Stimulated activated CD4-positive, alpha-beta T cell treated with anti-CD3 and anti-CD28 coated beads, Interleukin-4, amount 100 ng/mL, for 1 hour (primary cell): ENCODE results near the gene HERC2.

Experiments used
- DNase-seq: peaks from one replicate; pipeline ENCODE4 v3.0.0-alpha.2; 2020

HERC2 gene

DNA sequence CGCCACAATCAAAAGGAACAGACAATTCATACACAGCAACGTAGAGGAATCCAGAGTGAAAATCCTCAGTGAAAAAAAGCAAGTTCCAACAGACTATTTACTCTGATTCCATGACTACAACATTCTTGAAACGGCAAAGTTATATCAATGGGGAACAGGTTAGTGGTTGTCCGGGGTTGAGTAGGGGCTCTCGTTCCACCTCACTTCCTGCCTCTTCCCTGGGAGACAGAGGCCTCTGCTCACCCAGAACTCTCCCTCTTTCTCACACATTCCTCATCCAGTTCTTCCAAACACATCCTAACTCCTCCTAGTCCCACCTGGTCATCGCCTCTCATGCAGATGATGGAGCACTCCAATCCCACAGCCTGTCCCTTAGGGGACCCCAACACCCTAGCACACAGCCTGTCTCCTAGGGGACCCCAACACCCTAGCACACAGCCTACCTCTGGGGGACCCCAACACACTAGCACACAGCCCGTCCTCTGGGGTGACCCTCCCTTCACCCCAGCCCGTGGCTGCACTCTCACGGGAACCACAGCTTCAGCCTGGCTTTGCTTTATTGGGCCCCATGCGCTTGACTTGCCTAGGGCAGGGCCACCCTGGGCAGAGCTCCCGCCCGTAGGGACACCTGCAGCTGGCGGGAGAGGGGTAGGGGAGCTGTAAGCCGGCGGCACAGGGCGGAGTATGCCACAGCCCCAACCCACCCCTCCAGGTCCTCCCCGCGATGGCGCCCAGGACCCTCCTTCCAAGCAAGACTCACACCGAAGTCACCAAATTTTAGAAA lies 228.0 kb downstream of the HERC2 start:
- no peak for DNase-seq

DNA sequence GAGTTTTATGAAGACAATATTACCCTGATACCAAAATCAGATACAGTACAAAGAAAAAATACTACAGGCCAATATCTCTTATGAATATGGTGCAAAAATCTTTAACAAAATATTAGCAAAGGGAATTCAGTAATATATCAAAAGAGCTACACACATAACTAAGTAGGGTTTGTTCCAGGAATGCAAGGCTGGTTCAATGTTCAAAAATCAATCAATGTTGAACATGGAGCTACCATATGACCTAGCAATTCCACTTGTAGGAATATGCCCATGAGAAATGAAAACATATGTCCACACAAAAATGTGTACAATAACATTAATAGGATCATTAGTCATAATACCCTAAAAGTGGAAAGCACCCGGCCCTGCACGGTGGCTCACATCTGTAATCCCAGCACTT lies 230.7 kb downstream of the HERC2 start:
- no peak for DNase-seq

DNA sequence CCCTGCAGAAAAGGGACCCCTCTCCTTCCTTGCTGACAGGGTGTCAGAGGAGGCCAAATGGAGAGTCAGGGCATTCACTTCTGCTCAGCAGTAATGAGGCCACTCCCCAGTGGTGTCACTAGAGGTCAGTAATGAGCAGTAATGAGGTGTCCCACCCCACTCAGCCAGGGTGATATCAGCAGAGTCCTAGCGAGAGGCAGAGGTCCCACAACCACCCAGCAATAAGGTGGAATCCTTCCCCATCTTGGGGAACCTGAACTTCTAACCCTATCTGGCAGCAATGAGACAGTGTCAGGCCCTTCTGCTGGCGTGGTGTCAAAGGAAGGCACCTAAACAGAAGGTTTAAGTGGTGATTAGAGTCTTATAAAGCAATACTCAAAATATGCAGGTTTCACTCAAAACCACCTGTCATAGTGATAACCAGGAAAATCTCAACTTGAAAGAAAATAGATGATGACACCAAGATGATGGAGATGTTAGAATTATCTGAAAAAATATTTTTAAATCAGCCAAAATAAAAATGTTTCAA lies 235.7 kb downstream of the HERC2 start:
- peak; percentile 49 for DNase-seq

DNA sequence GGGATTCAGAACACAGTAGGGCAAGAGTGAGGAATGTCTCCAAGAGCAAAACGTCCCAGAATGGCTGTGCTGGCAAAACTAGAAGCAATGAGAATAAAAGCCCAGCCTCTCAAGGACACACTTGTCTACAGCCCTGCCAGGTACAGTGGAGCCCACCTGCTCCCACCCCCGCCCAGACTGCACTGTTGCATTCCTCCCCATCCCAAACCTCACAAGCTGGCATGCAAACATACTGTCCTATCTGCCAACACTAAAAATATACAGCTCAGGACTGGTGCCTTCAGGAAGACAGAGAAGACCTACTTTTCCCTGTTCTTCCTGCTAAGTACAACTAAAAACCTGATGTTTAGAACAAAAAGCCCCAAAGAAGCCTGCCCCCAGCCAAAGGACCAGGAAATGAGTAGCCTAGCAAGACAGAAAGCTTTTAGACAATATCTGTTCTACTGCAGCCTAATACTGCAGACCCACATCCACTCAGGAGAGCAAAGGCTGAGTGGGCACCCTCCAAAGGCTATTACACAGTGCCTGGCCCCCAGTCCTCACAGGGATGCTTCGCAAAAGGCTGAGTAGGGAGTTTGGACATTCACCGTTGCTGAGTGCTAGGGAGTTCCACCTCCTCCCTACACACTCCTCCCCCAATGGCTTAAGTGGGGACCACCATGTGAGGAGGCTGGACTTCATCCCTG lies 236.3 kb downstream of the HERC2 start:
- no peak for DNase-seq

DNA sequence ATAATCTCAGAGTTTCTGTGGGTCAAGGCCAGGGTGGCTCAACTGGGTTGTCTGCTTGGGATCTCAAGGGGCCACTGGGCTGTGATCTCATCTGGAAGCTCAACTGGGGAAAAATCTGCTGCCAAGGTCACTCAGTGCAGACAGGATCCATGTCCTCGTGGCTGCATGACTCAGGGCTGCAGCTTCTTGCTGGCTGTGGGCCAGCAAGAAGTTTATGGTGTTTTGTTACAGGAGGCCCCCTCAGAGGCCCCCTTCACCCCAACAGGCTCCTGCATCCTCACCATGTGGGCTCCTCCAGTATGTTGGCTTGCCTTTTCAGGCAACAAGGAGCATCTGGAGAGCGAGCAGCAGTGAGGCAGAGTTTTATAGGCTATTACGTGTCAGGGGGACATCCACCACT lies 237.4 kb downstream of the HERC2 start:
- no peak for DNase-seq

DNA sequence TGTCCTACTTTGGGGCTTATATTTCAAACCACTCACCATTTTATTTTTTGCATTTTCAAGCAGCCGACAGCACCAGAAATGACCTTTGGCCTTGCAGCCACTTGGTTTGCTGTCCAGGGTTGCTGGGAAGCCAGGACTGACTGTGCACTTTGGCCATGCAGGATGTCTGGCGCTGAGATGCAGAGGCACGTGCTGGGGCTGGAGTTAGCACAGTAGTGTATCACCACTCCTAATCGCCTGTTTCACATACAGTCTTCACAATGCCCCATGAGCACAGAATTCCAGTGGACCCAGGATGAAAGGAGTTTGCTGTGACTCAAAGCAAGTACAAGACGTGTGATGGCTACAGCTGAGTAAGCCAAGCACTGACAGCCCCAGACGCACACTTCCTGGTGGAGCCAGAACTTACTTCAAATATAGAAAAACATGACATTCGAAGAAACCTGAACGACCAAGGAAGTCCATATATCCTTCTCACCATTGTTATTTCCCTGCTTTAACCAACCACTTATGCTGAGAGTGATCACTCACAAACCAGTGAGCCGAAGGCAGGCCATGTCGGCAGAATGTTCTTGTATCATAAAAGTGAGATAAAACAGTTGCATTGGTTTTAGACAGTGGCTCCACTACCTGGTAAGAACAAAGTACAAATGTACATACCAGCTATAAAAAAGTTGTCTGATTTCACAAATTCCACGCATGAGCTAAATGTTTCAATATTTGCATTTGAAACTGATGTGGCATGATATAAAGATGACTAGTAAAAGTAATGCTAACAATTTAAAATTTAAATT lies 238.9 kb downstream of the HERC2 start:
- DNase-seq = no peak

DNA sequence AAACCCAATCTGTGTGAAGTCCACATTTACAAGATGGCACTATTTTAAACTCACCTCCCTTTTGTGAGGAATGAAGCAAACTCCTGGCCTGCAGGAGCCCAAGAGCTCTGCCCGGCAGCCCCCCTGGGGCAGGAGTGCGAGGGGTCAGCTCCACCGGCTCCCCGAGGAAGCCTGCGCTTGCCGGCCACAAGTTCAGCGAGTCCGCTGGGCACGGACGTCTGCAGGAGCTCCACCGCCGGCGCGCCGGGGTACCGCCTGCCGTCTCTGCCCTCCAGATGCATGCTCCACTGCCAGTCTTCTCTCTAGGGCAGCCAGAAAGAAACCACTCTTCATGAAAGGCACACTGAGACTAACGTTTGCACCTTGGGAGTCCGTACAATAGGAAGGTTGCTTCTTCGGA lies 240.4 kb downstream of the HERC2 start:
- DNase-seq = no peak

DNA sequence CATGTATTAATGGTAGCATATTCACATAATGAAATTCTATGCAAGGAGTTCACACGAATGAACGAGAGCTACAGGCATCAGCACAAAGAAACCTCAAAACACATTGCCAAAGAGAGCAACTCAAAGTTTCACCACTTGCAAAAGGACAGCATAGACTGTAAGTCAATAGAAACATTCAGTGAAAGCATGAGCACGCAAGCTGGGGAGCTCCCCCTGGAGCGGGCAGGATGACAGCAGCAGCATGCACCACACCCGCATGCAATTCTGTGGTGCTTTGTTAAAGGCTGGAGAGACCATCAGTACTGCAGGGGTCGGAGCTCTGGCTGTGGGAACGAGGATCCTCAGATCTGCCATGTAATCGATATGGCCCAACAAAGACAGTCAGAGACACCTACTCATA lies 241.6 kb downstream of the HERC2 start:
- no peak for DNase-seq

DNA sequence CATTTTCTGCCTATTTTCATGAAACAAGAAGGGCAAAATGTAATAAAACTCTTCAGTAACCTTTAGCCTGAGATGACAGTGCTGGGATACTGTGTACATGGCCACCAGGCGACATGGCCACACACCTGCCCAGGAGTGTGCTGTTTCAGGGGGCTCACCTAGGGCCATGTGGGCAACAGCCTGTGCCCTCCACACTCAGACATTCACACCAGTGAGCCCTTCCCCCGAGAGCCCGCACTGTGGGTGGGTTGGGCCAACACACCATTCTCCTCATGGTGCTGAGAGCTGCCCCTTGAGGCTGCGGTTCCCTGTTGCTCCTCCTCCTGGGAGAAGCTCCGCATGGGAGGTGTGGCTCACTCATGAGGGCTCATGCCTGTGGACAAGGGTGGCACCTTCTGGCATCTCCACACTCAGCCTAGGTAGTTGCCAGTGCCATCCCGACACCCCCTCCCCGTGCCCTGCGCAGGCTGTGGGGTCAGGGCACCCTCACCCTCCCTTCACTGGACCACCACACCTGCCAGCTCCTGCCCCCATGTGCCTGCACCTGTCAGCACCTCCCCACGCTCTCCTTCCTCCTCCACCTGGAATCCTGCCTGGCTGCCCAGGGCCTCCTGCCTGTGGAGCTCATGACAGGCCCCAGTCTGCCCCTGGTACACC lies 242.5 kb downstream of the HERC2 start:
- no peak for DNase-seq

DNA sequence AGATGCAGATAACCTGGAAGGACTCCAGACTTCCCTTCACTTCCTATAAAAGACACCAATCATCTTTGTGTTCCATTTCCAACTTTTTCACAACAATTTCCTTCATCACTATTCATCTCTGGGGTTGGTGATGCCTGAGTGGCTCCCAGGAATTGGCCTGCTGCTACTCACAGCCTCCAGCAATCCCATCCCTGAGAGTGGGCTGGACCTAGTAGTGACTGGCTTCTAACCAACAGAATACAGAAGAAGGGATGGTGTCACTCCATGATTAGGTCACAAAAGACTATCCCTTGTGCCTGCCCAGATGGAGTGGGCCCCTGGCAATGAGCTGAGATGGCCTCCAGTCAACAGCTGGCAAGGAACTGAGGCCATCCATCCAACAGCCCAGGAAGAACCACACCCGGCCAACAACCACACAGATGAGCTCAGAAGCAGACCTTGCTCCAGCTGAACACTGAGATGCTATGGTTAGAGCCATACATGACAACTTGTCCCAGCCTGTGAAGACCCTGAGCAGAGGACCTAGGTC lies 243.7 kb downstream of the HERC2 start:
- DNase-seq = no peak

DNA sequence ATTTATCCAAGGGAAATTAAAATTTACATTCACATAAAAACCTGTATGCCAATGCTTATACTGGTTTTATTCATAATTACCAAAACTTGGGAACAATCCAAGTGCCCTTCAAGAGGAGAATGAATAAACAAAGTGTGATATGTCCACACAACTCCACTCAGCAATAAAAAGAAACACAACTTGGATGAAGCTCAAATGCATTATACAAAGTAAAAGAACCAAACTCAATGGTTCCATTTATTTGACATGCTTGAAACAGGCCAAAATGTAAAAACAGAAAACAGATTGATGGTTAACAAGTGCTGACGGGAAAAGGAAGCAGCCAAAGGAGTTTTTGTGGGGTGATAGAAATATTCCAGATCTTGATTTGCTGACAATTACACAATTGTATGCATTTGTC lies 246.4 kb downstream of the HERC2 start:
- DNase-seq = no peak

DNA sequence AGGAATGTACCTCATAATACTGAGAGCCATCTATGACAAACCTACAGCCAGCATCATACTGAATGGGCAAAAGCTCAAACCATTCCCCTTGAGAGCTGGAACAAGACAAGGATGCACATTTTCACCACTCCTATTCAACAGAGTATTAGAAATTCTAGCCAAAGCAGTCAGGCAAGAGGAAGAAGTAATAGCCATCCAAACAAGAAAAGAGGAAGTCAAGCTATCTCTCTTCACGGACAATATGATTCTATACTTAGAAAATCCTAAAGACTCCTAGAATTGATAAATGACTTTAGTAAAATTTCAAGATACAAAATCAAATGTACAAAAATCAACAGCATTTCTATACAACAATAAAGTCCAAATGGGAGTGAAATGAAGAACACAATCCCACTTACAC lies 253.0 kb downstream of the HERC2 start:
- DNase-seq = no peak

DNA sequence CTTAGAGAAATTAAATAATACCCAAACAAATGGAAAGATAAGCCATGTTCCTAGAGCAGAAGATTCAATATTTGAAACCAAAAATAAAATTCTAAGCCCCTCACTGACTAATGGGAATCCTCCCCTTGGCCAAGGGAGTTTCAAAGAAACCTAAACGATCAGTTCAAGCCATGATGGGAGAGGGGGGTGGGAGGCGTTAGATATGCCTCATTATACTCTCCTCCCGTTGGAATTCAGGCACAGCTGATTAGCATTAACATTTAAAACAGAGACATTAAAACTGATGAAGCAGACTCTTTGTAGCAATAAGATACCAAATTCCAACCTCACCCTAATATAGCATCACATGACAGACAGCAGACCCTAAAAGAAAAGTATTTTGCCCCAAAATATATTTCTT lies 255.7 kb downstream of the HERC2 start:
- DNase-seq = no peak
